DND-41 (cell line): ENCODE results near the gene ARL5C.

ENCODE experiments used
- ATAC-seq: fragments of 200-7000 bp; cut with Tn5 transposase; 3 replicates; pipeline ENCODE4 v1.9.1; 2021; ENCODE audit warnings: low read depth; ENCODE audit not compliant: insufficient read depth
- DNase-seq: peaks from one replicate; pipeline ENCODE4 v3.0.0-alpha.2; 2020
- H2AFZ ChIP-seq: 2 replicates; pipeline ENCODE4 v1.6.0; 2012; ENCODE audit warnings: low read depth, low read length
- H3K27ac ChIP-seq: 2 replicates; pipeline ENCODE4 v1.5.1; 2012; ENCODE audit warnings: low read length, inconsistent platforms
- H3K27me3 ChIP-seq: fragments of 200-600 bp; sonication (generic); 2 replicates; pipeline ENCODE4 v1.6.0; 2012; ENCODE audit warnings: low read length, mild to moderate bottlenecking, inconsistent platforms; ENCODE audit not compliant: insufficient read depth, poor library complexity
- H3K36me3 ChIP-seq: 2 replicates; pipeline ENCODE4 v1.5.1; 2012; ENCODE audit warnings: low read length, inconsistent platforms; ENCODE audit not compliant: insufficient read depth
- H3K4me1 ChIP-seq: 2 replicates; pipeline ENCODE4 v1.5.1; 2012; ENCODE audit warnings: mild to moderate bottlenecking, low read length; ENCODE audit not compliant: insufficient read depth
- H3K4me2 ChIP-seq: 2 replicates; pipeline ENCODE4 v1.6.0; 2012; ENCODE audit warnings: mild to moderate bottlenecking, moderate library complexity, low read length, inconsistent platforms; ENCODE audit not compliant: insufficient read depth
- H3K4me3 ChIP-seq, 2 experiments: fragments of 200-600 bp in 1 of 2; shearing (Covaris generic) in 1 of 2; 2 replicates each; pipeline ENCODE4 v1.5.1; 2012 to 2016; ENCODE audit warnings: inconsistent platforms in 2 of 2, low read length in 2 of 2, mild to moderate bottlenecking in 2 of 2, low read depth in 1 of 2, moderate library complexity in 1 of 2
- H3K79me2 ChIP-seq: 2 replicates; pipeline ENCODE4 v1.6.0; 2012; ENCODE audit warnings: low read length, inconsistent platforms; ENCODE audit not compliant: insufficient read depth
- H3K9ac ChIP-seq: 2 replicates; pipeline ENCODE4 v1.6.0; 2012; ENCODE audit warnings: low read depth, mild to moderate bottlenecking, inconsistent platforms, low read length, moderate library complexity
- H3K9me3 ChIP-seq: 2 replicates; pipeline ENCODE4 v1.5.1; 2012; ENCODE audit warnings: low read length, moderate library complexity, mild to moderate bottlenecking, inconsistent platforms; ENCODE audit not compliant: insufficient read depth, severe bottlenecking
- H4K20me1 ChIP-seq: 2 replicates; pipeline ENCODE4 v1.6.0; 2012; ENCODE audit warnings: low read length; ENCODE audit not compliant: insufficient read depth
- CTCF ChIP-seq: IDR thresholded peaks from 2 replicates; pipeline ENCODE4 v1.5.1; 2012; ENCODE audit warnings: borderline replicate concordance, low read length, moderate library complexity, mild to moderate bottlenecking; ENCODE audit not compliant: poor library complexity, severe bottlenecking; ENCODE audit errors: extremely low read depth
- EZH2 ChIP-seq: IDR thresholded peaks from 3 replicates; pipeline ENCODE4 v1.6.1; 2012; ENCODE audit warnings: borderline replicate concordance, low read depth, mild to moderate bottlenecking, moderate library complexity, low read length, inconsistent platforms; ENCODE audit not compliant: severe bottlenecking

The ARL5C gene

DNA sequence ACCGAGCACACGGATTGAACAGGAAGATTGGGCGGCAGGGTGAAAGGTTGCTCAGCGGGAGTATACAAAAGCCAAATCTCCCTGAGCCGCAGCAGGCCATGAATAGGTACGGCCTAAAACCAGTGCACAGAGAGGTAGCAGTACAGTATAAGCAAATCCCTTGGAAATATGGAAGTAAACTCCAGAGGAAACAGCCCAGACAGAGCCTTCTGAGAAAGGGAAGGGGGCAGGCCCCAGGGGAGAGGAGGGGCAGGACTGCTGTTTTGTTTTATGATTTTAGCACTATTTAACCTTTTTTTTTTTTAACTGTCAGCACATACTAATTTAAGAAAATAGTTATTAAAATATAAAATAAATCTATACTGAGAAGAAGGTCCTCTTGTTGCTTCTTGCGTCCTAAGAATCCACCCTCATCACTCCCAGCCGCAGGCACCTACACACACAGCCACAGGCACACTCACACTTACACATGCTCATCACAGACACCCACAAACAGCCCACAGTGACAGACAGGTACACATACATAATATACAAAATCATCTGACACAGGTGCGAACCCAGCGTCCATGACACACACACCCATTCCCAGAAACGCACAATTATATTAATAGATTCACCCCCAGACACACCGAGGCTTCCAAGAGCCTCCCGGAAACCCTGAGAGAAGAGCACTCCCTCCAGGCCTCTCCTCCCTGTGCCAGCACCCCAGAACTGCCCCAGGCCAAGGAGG lies 27.4 kb downstream of the ARL5C start:
- Histone ChIP-seq H3K9ac (no peak overlapping the region), H3K4me3 (no peak overlapping the region), H3K4me2 (no peak overlapping the region), H3K27ac (no peak overlapping the region), H3K27me3 (no peaks in the 10 kb centered on the region), H2AFZ (no peak overlapping the region), H3K79me2 (no peaks in the 10 kb centered on the region), H3K4me1 (no peaks in the 10 kb centered on the region), H3K9me3 (no peaks in the 10 kb centered on the region), H4K20me1 (no peaks in the 10 kb centered on the region), H3K36me3 (no peaks in the 10 kb centered on the region)
- no peak for TF ChIP-seq EZH2
- TF ChIP-seq CTCF = no peak
- DNase-seq (no peak), ATAC-seq (no peak)

- H3K9me3 ChIP-seq = no peaks in the 10 kb centered on the region
- H3K27ac ChIP-seq = no peak overlapping the region
- H4K20me1 ChIP-seq = no peaks in the 10 kb centered on the region
- ATAC-seq (no peak), DNase-seq (no peak)
- H3K79me2 ChIP-seq = no peaks in the 10 kb centered on the region
- H2AFZ ChIP-seq = no peak overlapping the region
- no peak overlapping the region for H3K4me2 ChIP-seq
- no peaks in the 10 kb centered on the region for H3K4me1 ChIP-seq
- H3K9ac ChIP-seq = no peak overlapping the region
- H3K27me3 ChIP-seq = no peaks in the 10 kb centered on the region
- no peak overlapping the region for H3K4me3 ChIP-seq
- TF ChIP-seq EZH2 = no peak
- TF ChIP-seq CTCF = no peak
- H3K36me3 ChIP-seq = no peaks in the 10 kb centered on the region
Measured at GRCh38 chr17:39134878-39135277, 31.1 kb downstream of the ARL5C start.

DNA sequence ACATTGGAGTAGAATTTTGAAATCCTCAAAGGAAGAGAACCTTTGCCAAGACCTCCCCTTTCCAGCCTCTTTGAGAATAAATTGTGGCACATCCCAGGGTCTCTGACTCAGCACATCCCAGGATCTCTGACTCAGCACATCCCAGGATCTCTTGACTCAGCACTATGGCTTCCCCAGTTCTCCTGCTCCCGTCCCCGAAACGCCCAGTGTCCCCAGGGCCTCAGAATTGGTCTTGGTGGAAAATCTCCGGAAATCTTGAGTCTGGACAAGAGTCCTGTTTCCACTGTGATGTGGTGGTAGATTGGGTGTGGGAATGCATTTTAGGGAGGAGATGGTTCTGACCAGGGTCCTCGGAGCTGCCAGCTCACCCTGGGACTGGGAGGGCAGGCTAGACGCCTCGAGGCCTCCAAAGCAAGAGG lies 33.8 kb downstream of the ARL5C start:
- Histone ChIP-seq H3K9me3 (no peaks in the 10 kb centered on the region), H3K4me2 (no peak overlapping the region), H2AFZ (no peak overlapping the region), H3K79me2 (no peaks in the 10 kb centered on the region), H3K36me3 (no peaks in the 10 kb centered on the region), H3K4me3 (no peak overlapping the region), H3K4me1 (no peaks in the 10 kb centered on the region), H3K9ac (no peak overlapping the region), H3K27me3 (no peaks in the 10 kb centered on the region), H4K20me1 (no peaks in the 10 kb centered on the region), H3K27ac (no peak overlapping the region)
- no peak for TF ChIP-seq EZH2
- no peak for TF ChIP-seq CTCF
- ATAC-seq = no peak
- no peak for DNase-seq
